Neural cell (in vitro differentiated cells): Measurements from ENCODE around the gene TEKT2. TPM values are rescaled to one million over a fixed set of nuclear protein-coding genes. Genes with fewer than 3 reads are reported as not detected.

Experiments used
- H2AFZ ChIP-seq: fragments of 200-600, 300-800 bp; sonication (generic), shearing (Covaris generic); 2 replicates; pipeline ENCODE4 v1.6.0; 2014; ENCODE audit warnings: low read depth, mild to moderate bottlenecking, antibody characterized with exemption, low read length, moderate library complexity
- H3F3A ChIP-seq: fragments of 200-600 bp; shearing (Covaris generic); 2 replicates; pipeline ENCODE4 v1.6.1; 2016; ENCODE audit warnings: mild to moderate bottlenecking, moderate library complexity, mixed read lengths, antibody characterized with exemption, low read length; ENCODE audit not compliant: insufficient read depth, poor library complexity, severe bottlenecking
- H3K27ac ChIP-seq: fragments of 200-600, 300-800 bp; sonication (generic), shearing (Covaris generic); 2 replicates; pipeline ENCODE4 v1.5.1; 2014; ENCODE audit warnings: mild to moderate bottlenecking, low read length, moderate library complexity
- H3K27me3 ChIP-seq: fragments of 300-800, 200-600 bp; sonication (generic), shearing (Covaris generic); 2 replicates; pipeline ENCODE4 v1.6.0; 2014; ENCODE audit warnings: mild to moderate bottlenecking, low read depth, low read length, moderate library complexity; ENCODE audit not compliant: insufficient read depth
- H3K36me3 ChIP-seq: fragments of 300-800, 200-600 bp; sonication (generic), shearing (Covaris generic); 2 replicates; pipeline ENCODE4 v1.5.1; 2014; ENCODE audit warnings: mild to moderate bottlenecking, antibody characterized with exemption, low read length, moderate library complexity; ENCODE audit not compliant: insufficient read depth
- H3K4me2 ChIP-seq: fragments of 300-800, 200-600 bp; sonication (generic), shearing (Covaris generic); 2 replicates; pipeline ENCODE4 v1.6.0; 2014; ENCODE audit warnings: mild to moderate bottlenecking, low read length
- H3K4me3 ChIP-seq: fragments of 300-800, 200-600 bp; sonication (generic), shearing (Covaris generic); 2 replicates; pipeline ENCODE4 v1.5.1; 2014; ENCODE audit warnings: mild to moderate bottlenecking, low read length, moderate library complexity
- H3K79me2 ChIP-seq: fragments of 200-600 bp; shearing (Covaris generic); replicated peaks from 2 replicates; pipeline ENCODE4 v1.6.0; 2014; ENCODE audit warnings: mild to moderate bottlenecking, low read length, moderate library complexity; ENCODE audit not compliant: insufficient read depth
- H3K9ac ChIP-seq: fragments of 300-800, 200-600 bp; sonication (generic), shearing (Covaris generic); 2 replicates; pipeline ENCODE4 v1.6.1; 2016; ENCODE audit warnings: mild to moderate bottlenecking, low read length, mixed read lengths
- H3K9me2 ChIP-seq: fragments of 200-600 bp; shearing (Covaris generic); 2 replicates; pipeline ENCODE4 v1.6.1; 2016; ENCODE audit warnings: mild to moderate bottlenecking, low read length, mixed read lengths; ENCODE audit not compliant: insufficient read depth
- H3K9me3 ChIP-seq: fragments of 200-600, 300-800 bp; sonication (generic), shearing (Covaris generic); 2 replicates; pipeline ENCODE4 v1.6.1; 2016; ENCODE audit warnings: mild to moderate bottlenecking, mixed run types, low read length, moderate library complexity, mixed read lengths
- H4K20me1 ChIP-seq: fragments of 200-600 bp; shearing (Covaris generic); 2 replicates; pipeline ENCODE4 v1.6.1; 2016; ENCODE audit warnings: mild to moderate bottlenecking, mixed run types; ENCODE audit not compliant: insufficient read depth
- CTCF ChIP-seq: fragments of 450-650 bp; IDR thresholded peaks from 2 replicates; pipeline ENCODE4 v1.5.1; 2014; ENCODE audit warnings: antibody characterized with exemption, mild to moderate bottlenecking, moderate library complexity; ENCODE audit not compliant: poor library complexity, severe bottlenecking
- EP300 ChIP-seq: fragments of 450-650 bp; conservative IDR thresholded peaks from 2 replicates; pipeline ENCODE4 v1.6.1; 2014; ENCODE audit warnings: antibody characterized with exemption, mild to moderate bottlenecking, moderate library complexity; ENCODE audit not compliant: poor library complexity, severe bottlenecking
- EZH2 ChIP-seq: fragments of 200-600, 300-800 bp; shearing (Covaris generic), sonication (generic); IDR thresholded peaks from 2 replicates; pipeline ENCODE4 v1.6.1; 2014; ENCODE audit warnings: antibody characterized with exemption, low read length, borderline replicate concordance, mild to moderate bottlenecking; ENCODE audit not compliant: insufficient read depth, poor library complexity, severe bottlenecking
- MXI1 ChIP-seq: fragments of 450-650 bp; conservative IDR thresholded peaks from 2 replicates; pipeline ENCODE4 v1.6.1; 2014; ENCODE audit warnings: antibody characterized with exemption, mild to moderate bottlenecking; ENCODE audit not compliant: poor library complexity, severe bottlenecking
- POLR2AphosphoS5 ChIP-seq: IDR thresholded peaks from 2 replicates; pipeline ENCODE4 v1.6.1; 2012
- RAD21 ChIP-seq: fragments of 450-650 bp; conservative IDR thresholded peaks from 2 replicates; pipeline ENCODE4 v1.6.1; 2014; ENCODE audit warnings: antibody characterized with exemption, mild to moderate bottlenecking, moderate library complexity
- REST ChIP-seq: IDR thresholded peaks from 2 replicates; pipeline ENCODE4 v1.6.1; 2012; ENCODE audit warnings: borderline replicate concordance
- SMC3 ChIP-seq: fragments of 450-650 bp; conservative IDR thresholded peaks from 2 replicates; pipeline ENCODE4 v1.6.1; 2014; ENCODE audit warnings: antibody characterized with exemption, mild to moderate bottlenecking, moderate library complexity; ENCODE audit not compliant: poor library complexity
- TAF1 ChIP-seq: IDR thresholded peaks from 2 replicates; pipeline ENCODE4 v1.6.1; 2012; ENCODE audit warnings: low read depth
- polyA plus RNA-seq: library from polyadenylated mRNA; depleted of rRNA; stranded (reverse); fragments of >200 nt; gene quantifications from 2 replicates; pipeline ENCODE4 v1.2.3, GENCODE V29; 2014

Gene TEKT2
- polyA plus RNA-seq, 1 donor from 2014 or later, result 32.1 TPM

GRCh38 chr1:36108314-36108713 lies 24.4 kb downstream of the TEKT2 start:
- no peak overlapping the region for H3K9ac ChIP-seq

GRCh38 chr1:36109041-36109679 lies 25.3 kb downstream of the TEKT2 start:
- no peaks in the 10 kb centered on the region for H3K9me2 ChIP-seq
- no peak overlapping the region for H3K4me3 ChIP-seq
- H3K9ac ChIP-seq, result no peak overlapping the region
- no peak overlapping the region for H3K4me2 ChIP-seq
- H3K27ac ChIP-seq, result no peak overlapping the region
- H2AFZ ChIP-seq, result no peak overlapping the region
- no peaks in the 10 kb centered on the region for H4K20me1 ChIP-seq
- H3K27me3 ChIP-seq, result no peaks in the 10 kb centered on the region
- no peaks in the 10 kb centered on the region for H3K9me3 ChIP-seq
- H3K36me3 ChIP-seq, result no peaks in the 10 kb centered on the region
- H3F3A ChIP-seq, result no peaks in the 10 kb centered on the region
- no peaks in the 10 kb centered on the region for H3K79me2 ChIP-seq
- TF ChIP-seq EZH2 (no peak), EP300 (no peak), TAF1 (no peak), POLR2AphosphoS5 (no peak), CTCF (no peak), MXI1 (no peak)

More at GRCh38 chr1:36108314-36108713, 24.4 kb downstream of the TEKT2 start:
- Histone ChIP-seq H3K9me3 (no peaks in the 10 kb centered on the region), H3K79me2 (no peaks in the 10 kb centered on the region), H3K27me3 (no peaks in the 10 kb centered on the region), H3K36me3 (no peaks in the 10 kb centered on the region), H3K4me3 (no peak overlapping the region), H3K9me2 (no peaks in the 10 kb centered on the region), H4K20me1 (no peaks in the 10 kb centered on the region), H3K27ac (no peak overlapping the region), H3K4me2 (no peak overlapping the region), H3F3A (no peaks in the 10 kb centered on the region), H2AFZ (no peak overlapping the region)
- TF ChIP-seq REST, result no peak
- TF ChIP-seq SMC3, result no peak
- TF ChIP-seq EP300, result no peak
- no peak for TF ChIP-seq MXI1
- TF ChIP-seq TAF1, result no peak
- no peak for TF ChIP-seq POLR2AphosphoS5
- no peak for TF ChIP-seq RAD21
- no peak for TF ChIP-seq CTCF
- no peak for TF ChIP-seq EZH2
